ENCODE measurements around the gene PARD3.

- TF ChIP-seq CTCF (IDR thresholded peaks at IDR 0.05) (no peak), RAD21 (conservative IDR thresholded peaks at IDR 0.05 in 1 of 2, IDR thresholded peaks at IDR 0.05 in 1 of 2) (no peak), MAZ (IDR thresholded peaks at IDR 0.05; ENCODE audit: borderline replicate concordance, low read depth, low read length) (no peak), BCL3 (IDR thresholded peaks at IDR 0.05) (no peak), POLR2AphosphoS2 (conservative IDR thresholded peaks at IDR 0.05; ENCODE audit: low read length) (no peak), SMC3 (IDR thresholded peaks at IDR 0.05) (no peak), PBX3 (IDR thresholded peaks at IDR 0.05) (no peak), EP300 (IDR thresholded peaks at IDR 0.05) (no peak)
These were observed 11.1 kb upstream of the PARD3 start for GRCh38 chr10:34826221-34826620.

Data from A549 (cell line).